CD14-positive monocyte (primary cell): ENCODE measurements around the gene TRDN. TPM values are rescaled to one million over a fixed set of nuclear protein-coding genes. Genes with fewer than 3 reads are reported as not detected.

Experiments
- DNase-seq, 3 donors: peaks; one replicate each; pipeline ENCODE4 v3.0.0-alpha.2; 2011 to 2022
- H2AFZ ChIP-seq: 2 replicates; pipeline ENCODE4 v1.6.0; 2012; ENCODE audit warnings: mild to moderate bottlenecking, low read depth, low read length, inconsistent platforms; ENCODE audit not compliant: insufficient read depth, poor library complexity, severe bottlenecking
- H3K27ac ChIP-seq, 2 donors: 1 replicate in 1 of 2; 2 replicates in 1 of 2; pipeline ENCODE4 v1.5.1; 2012 to 2013; ENCODE audit warnings: low read length in 2 of 2, control low read depth in 1 of 2, inconsistent platforms in 1 of 2, low read depth in 1 of 2, mild to moderate bottlenecking in 1 of 2
- H3K27me3 ChIP-seq, 2 donors: one replicate each; pipeline versions ENCODE4 v1.6.0 to v1.6.1; 2011 to 2013; ENCODE audit warnings: low read length in 2 of 2; ENCODE audit not compliant: control insufficient read depth in 2 of 2, insufficient read depth in 2 of 2
- H3K36me3 ChIP-seq, 2 donors: replicated peaks in 1 of 2; 1 replicate in 1 of 2; 2 replicates in 1 of 2; pipeline versions ENCODE4 v1.5.1 to v1.6.1; 2012 to 2013; ENCODE audit warnings: low read length in 2 of 2, control low read depth in 1 of 2, inconsistent platforms in 1 of 2, mild to moderate bottlenecking in 1 of 2; ENCODE audit not compliant: insufficient read depth in 2 of 2, control insufficient read depth in 1 of 2
- H3K4me1 ChIP-seq, 2 donors: 1 replicate in 1 of 2; 2 replicates in 1 of 2; pipeline versions ENCODE4 v1.5.1 to v1.6.1; 2012 to 2013; ENCODE audit warnings: low read length in 2 of 2, control low read depth in 1 of 2, inconsistent platforms in 1 of 2, mild to moderate bottlenecking in 1 of 2, moderate library complexity in 1 of 2; ENCODE audit not compliant: insufficient read depth in 2 of 2, control insufficient read depth in 1 of 2
- H3K4me2 ChIP-seq: replicated peaks from 2 replicates; pipeline ENCODE3; 2012; ENCODE audit warnings: low read length, moderate library complexity, mild to moderate bottlenecking; ENCODE audit not compliant: poor library complexity, severe bottlenecking; ENCODE audit errors: extremely low read depth
- H3K4me3 ChIP-seq, 3 experiments: fragments of 200-600 bp in 1 of 3; sonication (generic) in 1 of 3; replicated peaks in 1 of 3; 1 replicate in 2 of 3; 2 replicates in 1 of 3; pipeline ENCODE4 v1.5.1; 2011 to 2013; ENCODE audit warnings: low read length in 3 of 3, mild to moderate bottlenecking in 3 of 3, control low read depth in 2 of 3, low read depth in 2 of 3, inconsistent platforms in 1 of 3, moderate library complexity in 1 of 3
- H3K79me2 ChIP-seq: 2 replicates; pipeline ENCODE4 v1.6.0; 2012; ENCODE audit warnings: mild to moderate bottlenecking, control low read depth, inconsistent platforms, low read length, moderate library complexity; ENCODE audit not compliant: insufficient read depth
- H3K9ac ChIP-seq: 2 replicates; pipeline ENCODE4 v1.6.0; 2017; ENCODE audit warnings: low read length, mild to moderate bottlenecking; ENCODE audit not compliant: insufficient read depth, poor library complexity, severe bottlenecking
- H3K9me3 ChIP-seq, 2 donors: replicated peaks in 1 of 2; 1 replicate in 1 of 2; 2 replicates in 1 of 2; pipeline versions ENCODE4 v1.5.1 to v1.6.1; 2012 to 2013; ENCODE audit warnings: low read length in 2 of 2, control low read depth in 1 of 2; ENCODE audit not compliant: control insufficient read depth in 1 of 2, insufficient read depth in 1 of 2
- H4K20me1 ChIP-seq: 2 replicates; pipeline ENCODE4 v1.6.0; 2012; ENCODE audit warnings: mild to moderate bottlenecking, low read length, control low read depth, moderate library complexity; ENCODE audit not compliant: insufficient read depth
- H3K27ac Mint-ChIP-seq, 7 donors: one replicate each; pipeline ENCODE4 v1.8.0; 2020; ENCODE audit warnings: mild to moderate bottlenecking in 7 of 7, mixed read lengths in 7 of 7, moderate library complexity in 6 of 7, inconsistent platforms in 2 of 7
- H3K27me3 Mint-ChIP-seq, 3 donors: one replicate each; pipeline ENCODE4 v1.8.0; 2021 to 2022; ENCODE audit warnings: low read depth in 3 of 3, mild to moderate bottlenecking in 3 of 3, mixed read lengths in 3 of 3, moderate library complexity in 3 of 3, inconsistent platforms in 1 of 3
- H3K36me3 Mint-ChIP-seq, 2 donors: one replicate each; pipeline ENCODE4 v1.8.0; 2020; ENCODE audit warnings: mixed read lengths in 2 of 2, inconsistent platforms in 1 of 2, mild to moderate bottlenecking in 1 of 2
- H3K4me1 Mint-ChIP-seq: one replicate; pipeline ENCODE4 v1.8.0; 2020; ENCODE audit warnings: mild to moderate bottlenecking, mixed read lengths
- H3K4me3 Mint-ChIP-seq, 2 donors: one replicate each; pipeline ENCODE4 v1.8.0; 2020; ENCODE audit warnings: mild to moderate bottlenecking in 2 of 2, mixed read lengths in 2 of 2, moderate library complexity in 1 of 2
- H3K9me3 Mint-ChIP-seq, 7 donors: one replicate each; pipeline ENCODE4 v1.8.0; 2020 to 2022; ENCODE audit warnings: mixed read lengths in 7 of 7, mild to moderate bottlenecking in 6 of 7, moderate library complexity in 6 of 7, inconsistent platforms in 2 of 7
- CTCF ChIP-seq: fragments of 200-600 bp; IDR thresholded peaks from one replicate; pipeline ENCODE4 v1.8.0; 2022; ENCODE audit warnings: antibody characterized with exemption, mild to moderate bottlenecking
- WGBS: methylation state at CpG from one replicate; pipeline ENCODE4 v1.1.5; 2013; ENCODE audit warnings: missing lambda C conversion rate; ENCODE audit not compliant: insufficient coverage; 5-methylcytosine and 5-hydroxymethylcytosine counted together
- intact Hi-C, 2 donors: fragments of 100-400 bp; cut with micrococcal nuclease; formaldehyde crosslinking; loops; one replicate each; pipeline versions ENCODE4 v1.15.0 to v1.15.1; 2023
- polyA plus RNA-seq, 3 donors: library from polyadenylated mRNA; depleted of rRNA in 1 of 3; unstranded in 2 of 3; stranded (reverse) in 1 of 3; fragments of 300-500 nt in 2 of 3; fragments of >200 nt in 1 of 3; fragmentation: Illumina TruSeq in 2 of 3; gene quantifications; 1 replicate in 2 of 3; 2 replicates in 1 of 3; pipeline ENCODE4 v1.2.3, GENCODE V29; 2012 to 2021

The TRDN gene
- polyA plus RNA-seq, 3 donors = not detected

GRCh38 chr6:123550052-123550617 is 86.6 kb downstream of the TRDN start:
- H3K4me1 Mint-ChIP-seq = no peaks in the 10 kb centered on the region
- no peak for TF ChIP-seq CTCF
- H3K27ac Mint-ChIP-seq = no peak overlapping the region
- Histone ChIP-seq H3K4me3 (no peak overlapping the region), H3K4me1 (no peaks in the 10 kb centered on the region), H3K9ac (no peak overlapping the region), H3K79me2 (no peaks in the 10 kb centered on the region), H3K27me3 (no peaks in the 10 kb centered on the region), H4K20me1 (no peaks in the 10 kb centered on the region), H2AFZ (no peak overlapping the region), H3K9me3 (no peaks in the 10 kb centered on the region), H3K27ac (no peak overlapping the region), H3K36me3 (no peaks in the 10 kb centered on the region), H3K4me2 (no peak overlapping the region)
- 71% methylated on average over 2 of the region's 2 CpGs for WGBS
- peaks cover 0 to 2% (median 0%) of the 10 kb centered on the region in 3 donors for H3K27me3 Mint-ChIP-seq
- H3K36me3 Mint-ChIP-seq = no peaks in the 10 kb centered on the region
- intact Hi-C loops = no loop called here
- H3K4me3 Mint-ChIP-seq = no peak overlapping the region
- peaks cover 0 to 2% (median 0%) of the 10 kb centered on the region in 7 donors for H3K9me3 Mint-ChIP-seq
- no peak for DNase-seq

- no peak for DNase-seq
- Histone ChIP-seq H3K9me3 (no peaks in the 10 kb centered on the region), H3K9ac (no peak overlapping the region), H4K20me1 (no peaks in the 10 kb centered on the region), H3K4me1 (no peaks in the 10 kb centered on the region), H3K27me3 (no peaks in the 10 kb centered on the region), H3K79me2 (no peaks in the 10 kb centered on the region), H3K4me3 (no peak overlapping the region), H3K4me2 (no peak overlapping the region), H3K27ac (no peak overlapping the region), H3K36me3 (no peaks in the 10 kb centered on the region), H2AFZ (no peak overlapping the region)
- H3K4me3 Mint-ChIP-seq = no peak overlapping the region
- no peak overlapping the region for H3K27ac Mint-ChIP-seq
- no peaks in the 10 kb centered on the region for H3K36me3 Mint-ChIP-seq
- no peaks in the 10 kb centered on the region for H3K4me1 Mint-ChIP-seq
- intact Hi-C loops = no loop called here
- TF ChIP-seq CTCF = no peak
- peaks cover 0 to 2% (median 0%) of the 10 kb centered on the region in 3 donors for H3K27me3 Mint-ChIP-seq
- H3K9me3 Mint-ChIP-seq = peaks cover 0 to 2% (median 0%) of the 10 kb centered on the region in 7 donors
Measured at GRCh38 chr6:123549476-123549875, 87.3 kb downstream of the TRDN start.
